Left ventricle myocardium inferior (tissue), 1 donor: Measurements from ENCODE around the gene C1orf167. TPM values are rescaled to one million over a fixed set of nuclear protein-coding genes. Genes with fewer than 3 reads are reported as not detected.
A peak's percentile ranks its signal among the peaks of the same experiment; 100 is the strongest.

Experiments used
- DNase-seq: peaks from one replicate; pipeline ENCODE4 v3.0.0-alpha.2; 2020
- H3K27ac ChIP-seq: fragments of 200-600 bp; replicated peaks from 2 replicates; pipeline ENCODE4 v1.8.0; 2021
- H3K27me3 ChIP-seq: fragments of 200-600 bp; 2 replicates; pipeline ENCODE4 v1.8.0; 2021; ENCODE audit warnings: low read depth
- H3K36me3 ChIP-seq: fragments of 200-600 bp; 2 replicates; pipeline ENCODE4 v1.8.0; 2021
- H3K4me1 ChIP-seq: fragments of 200-600 bp; 2 replicates; pipeline ENCODE4 v1.8.0; 2021
- H3K4me3 ChIP-seq: fragments of 200-600 bp; 2 replicates; pipeline ENCODE4 v1.8.0; 2021; ENCODE audit warnings: mild to moderate bottlenecking, moderate library complexity
- H3K9me3 ChIP-seq: fragments of 200-600 bp; replicated peaks from 2 replicates; pipeline ENCODE4 v1.8.0; 2021
- CTCF ChIP-seq: fragments of 200-600 bp; IDR thresholded peaks from 2 replicates; pipeline ENCODE4 v1.8.0; 2021; ENCODE audit warnings: antibody characterized with exemption, mild to moderate bottlenecking, borderline replicate concordance
- intact Hi-C: fragments of 100-400 bp; cut with micrococcal nuclease; formaldehyde crosslinking; loops from one replicate; pipeline ENCODE4 v1.11.0; 2022
- total RNA-seq: library from RNA; stranded (reverse); fragmentation: NEBNext Ultra II Directional; extraction: Animal tissue kit (Norgen Biotek cat#: 25700); gene quantifications from one replicate; pipeline ENCODE4 v1.2.1, GENCODE V29; 2021
- donor health status: DM: no; HTN: yes; CAD: no; lungs with severe emphysema.

Gene C1orf167
- total RNA-seq, 1 donor from 2014 or later: 2.5 TPM

DNA sequence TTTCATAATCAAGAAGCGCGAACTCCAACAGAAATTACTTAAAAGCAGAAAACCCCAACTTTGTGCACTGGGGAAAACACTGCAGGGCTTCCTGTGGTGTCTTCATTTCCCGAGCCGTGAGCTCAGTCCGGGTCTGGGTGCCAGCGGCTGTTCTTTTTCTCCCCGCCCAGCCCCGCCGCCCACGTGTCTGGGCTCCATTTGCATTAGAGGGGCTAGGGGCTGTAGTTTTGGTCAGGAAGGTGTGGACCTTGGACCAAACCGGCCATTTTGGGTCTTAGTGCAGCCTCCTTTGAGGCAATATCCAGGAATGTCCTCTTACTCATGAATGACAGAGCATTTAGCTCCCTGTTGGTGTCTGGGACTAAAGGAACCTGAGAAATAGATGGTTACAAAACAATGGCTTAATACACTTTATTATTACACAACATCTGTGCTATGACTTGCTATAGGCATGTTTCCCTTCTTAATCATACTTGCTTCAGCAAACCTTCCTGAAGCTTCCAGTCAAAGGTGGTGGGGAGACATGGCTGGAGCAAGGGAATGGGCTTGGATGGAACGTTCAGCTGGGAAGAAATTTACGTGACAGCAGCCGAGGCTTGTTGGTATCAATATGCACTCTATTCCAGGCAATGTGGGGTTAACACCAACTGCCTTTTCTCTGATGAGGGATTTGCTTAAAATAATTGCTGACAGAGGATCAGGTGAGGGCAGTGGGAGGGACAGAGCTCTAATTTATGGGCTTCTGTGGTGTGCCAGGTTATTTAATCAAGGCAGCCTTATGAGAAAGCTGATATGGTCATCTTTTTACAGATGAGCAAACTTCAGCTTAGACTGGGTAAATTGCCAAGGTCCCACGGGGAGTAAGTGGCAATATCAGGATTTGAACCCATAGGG, 25.0 kb upstream of the C1orf167 start:
- DNase-seq: peak; percentile 65
- Histone ChIP-seq H3K27me3 (no peaks in the 10 kb centered on the region), H3K36me3 (no peaks in the 10 kb centered on the region), H3K4me3 (peak overlapping the region; percentile 81), H3K27ac (peak overlapping the region; percentile 88), H3K4me1 (peaks cover 47% of the 10 kb centered on the region), H3K9me3 (no peaks in the 10 kb centered on the region)
- no peak for TF ChIP-seq CTCF
- intact Hi-C loops: no loop called here

- intact Hi-C loops: no loop called here
- H3K9me3 ChIP-seq: no peaks in the 10 kb centered on the region
- no peaks in the 10 kb centered on the region for H3K36me3 ChIP-seq
- no peak for TF ChIP-seq CTCF
- H3K27ac ChIP-seq: no peak overlapping the region
- no peak overlapping the region for H3K4me3 ChIP-seq
- DNase-seq: no peak
- no peaks in the 10 kb centered on the region for H3K27me3 ChIP-seq
- H3K4me1 ChIP-seq: peaks cover 42% of the 10 kb centered on the region
Measured at GRCh38 chr1:11738096-11738495, 23.9 kb upstream of the C1orf167 start.

GRCh38 chr1:11738783-11739182, 23.2 kb upstream of the C1orf167 start:
- Histone ChIP-seq H3K4me3 (no peak overlapping the region), H3K9me3 (no peaks in the 10 kb centered on the region), H3K27me3 (no peaks in the 10 kb centered on the region), H3K27ac (no peak overlapping the region), H3K4me1 (peaks cover 42% of the 10 kb centered on the region), H3K36me3 (no peaks in the 10 kb centered on the region)
- intact Hi-C loops: no loop called here
- DNase-seq: no peak
- TF ChIP-seq CTCF: no peak

GRCh38 chr1:11740258-11741192, 21.5 kb upstream of the C1orf167 start:
- no peak for DNase-seq
- TF ChIP-seq CTCF: no peak
- no peak overlapping the region for H3K27ac ChIP-seq
- peaks cover 3% of the 10 kb centered on the region for H3K36me3 ChIP-seq
- intact Hi-C loops: no loop called here
- no peaks in the 10 kb centered on the region for H3K27me3 ChIP-seq
- H3K9me3 ChIP-seq: no peaks in the 10 kb centered on the region
- H3K4me3 ChIP-seq: no peak overlapping the region
- H3K4me1 ChIP-seq: peaks cover 36% of the 10 kb centered on the region

GRCh38 chr1:11741482-11741881, 20.5 kb upstream of the C1orf167 start:
- intact Hi-C loops: no loop called here
- TF ChIP-seq CTCF: no peak
- DNase-seq: no peak
- Histone ChIP-seq H3K27ac (no peak overlapping the region), H3K4me1 (peaks cover 33% of the 10 kb centered on the region), H3K9me3 (no peaks in the 10 kb centered on the region), H3K4me3 (no peak overlapping the region), H3K36me3 (peaks cover 13% of the 10 kb centered on the region), H3K27me3 (no peaks in the 10 kb centered on the region)
